GM19395 (cell line): ENCODE results near the gene PLEKHJ1.
"Not testable (repeated sequence)": the region's sequence is repeated elsewhere in the genome, so short reads cannot be mapped to it uniquely, and the experiment has no call there.

ENCODE experiments used
- ATAC-seq: cut with Tn5 transposase; IDR thresholded peaks from one replicate; pipeline ENCODE4 v1.9.1; 2021; ENCODE audit warnings: mild to moderate bottlenecking, moderate library complexity; ENCODE audit not compliant: unreplicated experiment

Gene PLEKHJ1, protein sequence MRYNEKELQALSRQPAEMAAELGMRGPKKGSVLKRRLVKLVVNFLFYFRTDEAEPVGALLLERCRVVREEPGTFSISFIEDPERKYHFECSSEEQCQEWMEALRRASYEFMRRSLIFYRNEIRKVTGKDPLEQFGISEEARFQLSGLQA

DNA sequence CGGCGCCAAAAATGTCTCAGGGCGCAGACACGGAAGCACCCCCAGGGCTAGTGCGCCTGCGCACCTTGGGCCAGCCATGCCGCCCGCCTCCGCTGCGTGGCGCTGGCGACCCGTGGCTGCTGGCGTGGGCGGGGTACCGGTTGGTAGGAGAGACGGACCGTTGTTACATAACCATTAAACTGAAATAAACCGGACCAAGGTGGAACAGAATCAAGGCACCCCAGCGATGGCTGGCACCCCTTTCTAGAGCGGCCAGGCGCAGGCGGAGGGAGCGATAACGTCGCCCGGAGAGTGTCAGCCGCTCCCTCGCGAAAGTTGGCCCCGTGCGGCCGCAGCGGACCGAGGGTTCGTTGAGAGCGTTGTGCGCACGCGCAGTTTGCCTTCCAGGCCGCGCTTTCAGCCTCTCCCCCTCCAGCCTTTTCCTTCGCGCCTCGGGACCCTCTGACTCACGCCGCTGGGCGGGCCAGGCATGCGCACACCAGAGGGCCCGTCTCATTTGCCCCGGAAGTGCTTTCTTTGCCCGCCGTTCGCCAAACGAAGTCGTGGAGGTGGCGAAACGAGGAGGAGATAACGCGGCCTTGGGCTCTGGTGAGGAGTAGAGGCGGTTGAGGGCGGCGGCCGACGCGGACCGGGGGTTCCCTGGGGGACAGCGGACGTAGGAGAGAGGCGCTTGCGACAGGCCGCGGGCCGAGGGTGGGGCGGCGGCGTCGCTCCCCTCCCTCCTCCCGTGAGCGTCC is at the start of gene PLEKHJ1, which contains the start of gene SF3A2:
Gene PLEKHJ1, minus strand, starts transcription at position 16 of the 737 bp plus-strand sequence. CDS start 81 bp downstream, outside the sequence.
Gene SF3A2, plus strand, starts transcription at position 511 of the 737 bp plus-strand sequence. CDS start 6,595 bp downstream, outside the sequence.
- ATAC-seq = peak; percentile 71

DNA sequence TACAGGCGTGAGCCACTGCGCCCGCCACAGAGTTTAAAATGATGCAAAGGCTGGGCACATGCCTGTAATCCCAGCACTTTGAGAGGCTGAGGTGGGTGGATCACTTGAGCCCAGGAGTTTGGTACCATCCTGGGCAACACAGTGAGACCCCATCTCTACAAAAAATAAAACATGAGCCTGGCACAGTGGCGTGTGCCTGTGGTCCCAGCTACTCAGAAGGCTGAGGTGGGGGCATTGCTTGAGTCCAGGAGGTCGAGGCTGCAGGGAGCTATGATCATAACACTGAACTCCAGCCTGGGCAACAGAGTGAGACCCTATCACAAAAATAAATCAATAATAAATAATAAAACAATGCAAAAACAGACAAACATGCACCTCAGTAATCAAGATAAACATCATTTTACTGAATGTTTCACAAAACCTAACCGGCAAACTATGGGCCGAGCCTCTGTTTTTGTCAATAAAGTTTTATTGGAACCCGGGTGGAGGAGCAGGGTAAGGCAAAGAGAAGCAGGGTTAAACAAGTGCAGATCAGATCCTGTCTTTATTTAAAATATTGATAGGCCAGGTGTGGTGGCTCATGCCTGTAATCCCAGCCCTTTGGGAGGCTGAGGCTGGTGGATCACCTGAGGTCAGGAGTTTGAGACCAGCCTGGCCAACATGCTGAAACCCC is 47.8 kb upstream of the PLEKHJ1 start:
- no peak for ATAC-seq

DNA sequence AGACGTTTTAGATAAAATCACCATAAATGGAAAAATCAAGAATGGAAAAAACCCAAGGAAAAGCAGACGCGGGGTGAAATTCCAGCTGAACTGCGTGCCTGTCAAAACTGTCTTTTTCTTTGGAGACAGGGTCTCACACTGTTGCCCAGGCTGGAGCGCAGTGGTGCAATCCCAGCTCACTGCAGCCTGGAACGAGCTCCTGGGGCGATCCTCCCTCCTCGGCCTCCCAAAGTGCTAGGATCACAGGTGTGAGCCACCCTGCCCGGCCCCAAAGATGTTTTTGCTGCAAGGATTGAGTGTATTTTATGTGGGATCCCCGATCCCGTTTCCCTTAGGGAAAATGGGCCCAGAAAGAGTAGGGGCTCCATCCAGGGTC is 46.7 kb upstream of the PLEKHJ1 start:
- ATAC-seq = no peak

DNA sequence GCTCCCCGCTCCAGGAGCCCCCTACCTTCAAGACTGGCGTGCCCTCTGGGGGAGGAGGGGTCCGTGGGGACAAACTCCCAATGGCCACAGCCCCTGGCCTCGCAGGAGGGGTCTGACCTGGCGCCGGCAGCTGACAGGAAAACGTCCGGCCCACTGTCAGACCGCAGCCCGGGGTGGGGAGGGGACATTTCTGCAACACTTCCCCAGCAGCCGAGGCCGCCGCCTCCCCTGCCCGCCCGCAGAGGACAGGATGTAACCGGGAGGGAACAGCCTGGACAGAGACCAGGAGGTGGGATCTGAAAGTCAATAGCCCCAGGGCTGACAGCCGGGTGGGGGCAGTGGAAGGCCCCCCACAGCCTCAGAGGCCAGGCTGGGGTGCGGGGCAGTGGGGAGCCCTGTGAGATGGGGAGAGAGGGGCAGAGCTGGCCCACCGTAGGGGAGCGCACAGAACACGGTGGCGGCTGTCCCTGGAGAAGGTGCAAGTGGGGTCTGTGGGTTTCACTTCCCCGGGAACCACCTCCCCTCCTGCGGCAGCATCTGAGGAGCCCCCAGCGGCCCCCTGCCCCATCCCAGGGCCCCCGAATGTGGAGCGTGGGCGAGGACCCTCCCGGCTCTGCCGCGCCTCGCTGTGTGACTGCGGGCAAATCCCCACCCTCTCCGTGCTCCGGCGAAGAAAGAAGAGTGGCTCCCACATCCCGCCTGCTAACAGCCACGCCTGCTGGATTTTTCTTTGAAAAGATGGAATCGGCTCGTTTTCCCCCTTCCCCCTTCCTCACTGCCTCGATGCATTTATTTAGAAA is 46.1 kb upstream of the PLEKHJ1 start, which contains the start of gene PEAK3:
Gene PEAK3, minus strand, starts transcription at position 114 of the 800 bp plus-strand sequence. CDS start 1,244 bp downstream, outside the sequence.
- no peak for ATAC-seq

DNA sequence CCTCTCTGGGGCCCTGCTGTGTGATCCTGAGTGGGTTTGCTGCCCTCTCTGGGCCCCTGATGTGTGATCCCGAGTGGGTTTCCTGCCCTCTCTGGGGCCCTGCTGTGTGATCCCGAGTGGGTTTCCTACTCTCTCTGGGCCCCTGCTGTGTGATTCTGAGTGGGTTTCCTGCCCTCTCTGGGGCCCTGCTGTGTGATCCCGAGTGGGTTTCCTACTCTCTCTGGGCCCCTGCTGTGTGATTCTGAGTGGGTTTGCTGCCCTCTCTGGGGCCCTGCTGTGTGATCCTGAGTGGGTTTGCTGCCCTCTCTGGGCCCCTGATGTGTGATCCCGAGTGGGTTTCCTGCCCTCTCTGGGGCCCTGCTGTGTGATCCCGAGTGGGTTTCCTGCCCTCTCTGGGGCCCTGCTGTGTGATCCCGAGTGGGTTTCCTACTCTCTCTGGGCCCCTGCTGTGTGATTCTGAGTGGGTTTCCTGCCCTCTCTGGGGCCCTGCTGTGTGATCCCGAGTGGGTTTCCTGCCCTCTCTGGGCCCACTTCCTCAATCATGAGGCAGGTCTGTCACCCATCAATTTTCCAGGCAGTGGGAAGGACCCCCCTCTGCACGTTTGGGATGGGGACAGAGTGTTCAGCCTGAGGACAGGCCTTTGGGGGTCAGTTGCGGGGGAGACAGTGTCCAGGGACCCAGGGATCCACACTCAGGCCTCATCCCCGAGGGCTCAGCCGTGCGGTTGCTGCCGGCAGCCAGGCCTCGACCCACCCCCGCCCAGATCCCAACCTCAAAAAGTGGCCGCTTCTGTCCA is 45.3 kb upstream of the PLEKHJ1 start:
- ATAC-seq = not testable (repeated sequence)

DNA sequence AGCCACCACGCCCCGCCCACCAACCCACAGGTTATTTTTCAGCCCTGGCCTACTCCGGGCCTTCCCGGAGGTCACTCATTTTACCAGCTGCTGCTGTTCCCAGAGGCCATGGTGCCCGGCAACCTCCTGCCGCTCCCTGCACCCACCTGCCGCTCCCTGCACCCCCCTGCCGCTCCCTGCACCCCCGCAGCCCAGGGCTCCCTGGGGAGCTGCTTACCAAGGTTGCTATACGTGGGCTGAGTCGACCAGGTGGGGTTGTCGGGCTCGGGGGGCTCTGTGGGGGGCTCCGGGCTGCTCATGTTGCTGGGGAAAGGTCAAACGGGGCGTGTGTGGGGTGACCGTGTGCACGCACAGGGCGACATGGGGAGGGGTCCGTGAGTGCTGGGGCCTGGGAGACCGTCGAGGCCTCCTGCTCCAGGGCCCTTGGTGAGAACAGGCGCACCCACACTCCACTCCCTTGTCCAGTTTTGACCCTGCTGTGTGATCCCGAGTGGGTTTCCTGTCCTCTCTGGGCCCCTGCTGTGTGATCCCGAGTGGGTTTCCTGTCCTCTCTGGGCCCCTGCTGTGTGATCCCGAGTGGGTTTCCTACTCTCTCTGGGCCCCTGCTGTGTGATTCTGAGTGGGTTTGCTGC is 44.6 kb upstream of the PLEKHJ1 start:
- ATAC-seq = no peak

DNA sequence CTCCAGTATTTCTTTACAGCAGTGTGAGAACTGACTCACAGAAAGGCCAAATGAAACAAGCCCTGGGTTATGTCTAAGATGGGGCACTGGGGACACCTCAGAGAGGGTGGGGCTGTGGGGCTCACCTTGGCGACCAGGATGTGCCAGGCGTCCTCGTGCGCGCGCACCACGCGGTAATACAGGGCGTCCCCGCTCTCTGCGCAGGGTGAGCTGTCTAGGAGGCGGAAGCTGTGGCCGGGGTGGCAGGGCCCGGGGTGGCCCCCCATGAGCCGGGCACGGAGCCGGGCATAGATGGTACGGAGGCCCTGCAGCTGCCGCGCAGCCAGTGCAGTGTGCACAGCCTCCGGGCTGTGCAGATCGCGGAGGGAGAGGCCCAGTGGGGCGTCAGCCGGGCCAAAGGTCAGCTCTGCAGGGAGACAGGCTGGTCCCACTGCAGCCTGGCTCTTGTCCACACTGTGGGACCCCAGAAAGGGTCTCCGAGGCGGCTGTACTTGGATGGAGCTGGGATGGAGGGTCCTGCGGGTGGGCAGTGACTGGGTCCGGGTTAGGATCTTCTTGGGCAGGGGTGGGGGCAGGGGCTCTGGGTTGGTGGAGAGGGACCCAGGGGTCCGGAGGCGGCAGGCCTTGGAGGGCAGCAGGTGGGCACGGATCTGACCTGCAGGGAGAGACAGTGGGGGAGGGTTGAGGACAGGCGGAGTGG is 42.5 kb upstream of the PLEKHJ1 start:
- no peak for ATAC-seq

DNA sequence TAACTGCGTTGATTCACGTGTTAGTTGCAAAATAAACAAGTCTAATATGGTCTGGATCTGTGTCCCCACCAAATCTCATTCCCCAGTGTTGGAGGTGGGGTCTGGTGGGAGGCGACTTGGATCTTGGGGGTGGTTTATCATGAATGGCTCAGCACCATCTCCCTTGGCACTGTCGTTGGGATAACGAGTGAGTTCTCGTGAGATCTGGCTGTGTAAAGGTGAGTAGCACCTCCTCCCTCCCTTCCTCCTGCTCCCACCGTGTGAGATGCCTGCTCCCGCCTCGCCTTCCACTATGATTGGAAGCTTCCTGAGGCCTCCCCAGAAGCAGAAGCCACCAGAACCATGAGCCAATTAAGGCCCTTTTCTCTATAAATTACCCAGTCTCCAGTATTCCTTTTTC is 41.0 kb upstream of the PLEKHJ1 start:
- ATAC-seq = no peak

DNA sequence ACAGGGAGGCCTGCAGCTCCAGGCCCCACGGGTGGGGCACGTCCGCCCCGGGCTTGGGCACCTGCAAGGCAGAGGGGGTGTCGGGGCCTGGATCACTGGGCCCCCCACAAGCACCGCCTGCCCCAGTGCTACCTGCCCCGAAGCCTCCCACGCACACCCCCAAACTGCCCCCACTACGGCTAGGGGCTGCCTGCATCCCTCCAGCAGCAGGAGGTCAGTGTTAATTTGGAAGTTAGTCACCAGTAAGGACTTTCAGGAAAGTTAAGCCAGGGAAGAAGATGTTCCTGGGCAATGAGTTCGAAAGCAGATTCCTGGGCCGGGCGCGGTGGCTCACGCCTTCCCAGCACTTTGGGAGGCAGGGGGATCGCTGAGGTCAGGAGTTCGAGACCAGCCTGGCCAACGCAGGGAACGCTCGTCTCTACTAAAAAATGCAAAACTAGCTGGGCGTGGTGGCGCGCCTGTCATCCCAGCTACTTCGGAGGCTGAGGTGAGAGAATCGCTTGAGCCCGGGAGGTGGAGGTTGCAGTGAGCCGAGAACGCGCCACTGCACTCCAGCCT is 40.4 kb upstream of the PLEKHJ1 start:
- ATAC-seq = no peak

DNA sequence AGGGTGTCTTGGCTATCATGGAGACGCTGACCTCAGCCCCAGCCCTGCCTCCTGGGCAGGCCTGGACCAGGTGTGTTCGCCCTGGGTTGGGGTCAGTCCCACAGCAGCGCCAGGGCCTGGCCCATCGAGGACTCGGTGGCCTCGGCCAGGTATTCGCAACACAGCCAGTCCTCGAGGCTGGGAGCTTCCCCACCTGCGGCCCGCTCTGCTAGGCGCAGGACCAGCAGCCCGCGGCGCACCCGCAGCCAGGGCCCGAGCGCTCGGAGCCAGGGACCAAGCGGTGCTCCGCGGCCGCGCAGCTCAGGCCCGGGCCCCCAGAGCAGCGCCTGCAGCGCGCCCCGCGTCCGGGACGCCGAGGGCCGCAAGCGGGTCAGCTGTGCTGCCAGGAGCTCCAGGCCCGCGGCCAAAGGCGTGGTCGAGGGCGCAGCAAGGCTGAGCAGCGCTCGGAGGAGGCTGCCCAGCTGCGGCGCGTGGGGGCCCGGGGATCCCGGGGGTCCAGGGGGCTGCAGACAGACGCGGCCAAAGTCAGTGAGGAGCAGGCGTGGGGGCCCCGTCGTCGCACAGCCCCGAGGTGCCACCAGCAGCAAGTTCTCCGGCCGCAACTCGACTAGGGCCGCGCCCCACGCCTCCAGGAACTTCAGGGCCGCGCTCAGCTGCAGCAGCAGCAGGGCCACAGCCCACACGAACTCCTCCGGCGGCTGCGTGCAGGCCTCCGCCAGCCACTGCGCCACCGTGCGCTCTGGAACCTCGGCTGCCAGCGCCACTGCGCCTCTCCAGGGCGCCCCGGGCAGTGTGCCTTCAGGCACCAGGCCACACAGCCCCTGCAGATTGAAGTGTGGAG is 39.7 kb upstream of the PLEKHJ1 start:
- ATAC-seq = no peak

DNA sequence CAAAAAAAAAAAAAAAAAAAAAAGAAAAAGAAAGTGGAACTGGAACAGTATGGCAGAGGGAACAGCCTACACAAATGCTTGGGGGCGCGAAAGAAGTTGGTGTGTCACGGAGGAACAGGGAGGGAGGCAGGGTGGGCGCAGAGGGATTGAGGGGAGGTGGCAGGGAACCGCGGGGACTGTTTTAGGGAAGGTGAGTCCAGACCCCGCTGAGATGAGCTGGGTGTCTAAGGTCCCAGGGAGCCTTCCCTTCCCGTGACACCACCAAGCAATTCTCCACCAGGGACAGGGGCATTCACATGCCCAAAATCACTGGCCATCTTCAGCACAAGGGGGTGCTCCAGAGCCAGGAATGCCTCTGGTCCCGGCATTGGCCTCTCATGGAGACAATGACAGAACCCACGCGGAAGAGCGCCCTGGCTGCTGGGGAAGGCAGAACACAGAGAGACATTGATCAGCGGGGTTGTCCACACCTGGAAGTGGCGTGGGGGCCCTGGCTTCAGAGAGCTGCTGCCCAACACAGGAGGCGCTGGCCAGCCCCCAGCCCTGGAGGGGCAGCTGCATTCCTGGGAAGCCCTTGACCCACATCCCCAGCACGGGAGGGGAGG is 38.9 kb upstream of the PLEKHJ1 start:
- ATAC-seq = no peak

DNA sequence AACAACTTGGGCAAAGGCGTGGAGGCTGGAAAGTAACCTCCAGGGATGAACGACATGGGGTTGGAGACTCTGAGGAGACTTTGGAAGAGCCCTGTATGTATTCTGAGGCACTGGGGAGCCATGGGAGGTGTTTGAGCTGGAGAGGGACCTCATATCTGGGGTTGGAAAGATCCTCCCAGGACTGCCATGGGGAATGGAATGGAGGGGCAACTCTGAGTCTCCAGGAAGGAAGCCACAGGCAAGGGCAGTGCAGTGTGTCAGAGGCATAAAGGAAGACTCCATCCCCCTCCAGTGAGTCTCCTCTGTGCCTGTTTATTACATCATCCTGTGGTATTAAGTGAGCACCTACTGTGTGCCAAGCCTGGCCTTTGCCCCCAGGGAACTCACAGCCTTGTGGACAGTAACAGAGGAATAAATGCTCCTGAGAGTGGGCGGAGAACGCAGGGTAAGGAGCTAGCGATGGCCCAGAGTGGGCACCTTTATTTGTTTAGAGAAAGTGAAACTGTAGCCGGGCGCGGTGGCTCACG is 38.1 kb upstream of the PLEKHJ1 start:
- ATAC-seq = no peak

DNA sequence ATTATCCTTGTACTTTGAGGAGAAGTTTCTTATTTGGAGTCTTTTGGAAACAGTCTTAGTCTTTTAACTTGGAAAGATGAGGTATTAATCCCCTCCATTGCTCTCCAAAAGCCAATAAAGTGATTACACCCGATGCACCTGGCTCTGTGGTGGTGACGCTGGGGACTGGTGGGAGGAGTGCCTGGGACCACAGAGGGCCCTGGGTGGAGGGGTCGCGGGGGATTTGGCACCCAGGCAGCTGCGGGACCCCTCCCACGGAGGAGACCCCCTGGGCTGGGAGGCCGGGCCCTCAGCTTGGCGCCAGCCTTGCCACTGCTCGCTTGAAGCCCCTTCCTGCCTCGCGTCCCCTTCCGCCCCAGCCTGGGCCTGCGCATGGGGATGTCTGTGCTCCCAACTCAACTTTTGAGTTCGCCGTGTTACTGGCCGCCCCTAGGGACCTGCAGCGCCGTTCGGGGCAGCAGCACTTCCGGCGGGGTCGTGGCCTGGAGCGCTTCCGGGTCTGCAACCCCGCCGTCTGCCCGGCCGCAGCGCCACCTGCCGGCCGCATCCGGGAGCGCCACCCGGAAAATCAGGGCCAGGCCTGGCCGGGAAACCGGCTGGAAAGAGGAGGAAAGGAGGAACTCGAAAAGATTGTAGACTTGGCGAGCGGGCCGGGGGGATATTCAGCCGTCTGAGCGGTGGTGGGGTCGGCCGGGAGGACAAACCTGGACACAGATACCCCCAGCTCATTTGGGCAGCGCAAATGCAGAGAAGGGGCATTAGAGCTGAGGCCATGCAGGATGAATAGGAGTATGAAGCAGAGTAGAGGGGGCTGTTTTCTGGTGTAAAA is 37.4 kb upstream of the PLEKHJ1 start:
- ATAC-seq = no peak

DNA sequence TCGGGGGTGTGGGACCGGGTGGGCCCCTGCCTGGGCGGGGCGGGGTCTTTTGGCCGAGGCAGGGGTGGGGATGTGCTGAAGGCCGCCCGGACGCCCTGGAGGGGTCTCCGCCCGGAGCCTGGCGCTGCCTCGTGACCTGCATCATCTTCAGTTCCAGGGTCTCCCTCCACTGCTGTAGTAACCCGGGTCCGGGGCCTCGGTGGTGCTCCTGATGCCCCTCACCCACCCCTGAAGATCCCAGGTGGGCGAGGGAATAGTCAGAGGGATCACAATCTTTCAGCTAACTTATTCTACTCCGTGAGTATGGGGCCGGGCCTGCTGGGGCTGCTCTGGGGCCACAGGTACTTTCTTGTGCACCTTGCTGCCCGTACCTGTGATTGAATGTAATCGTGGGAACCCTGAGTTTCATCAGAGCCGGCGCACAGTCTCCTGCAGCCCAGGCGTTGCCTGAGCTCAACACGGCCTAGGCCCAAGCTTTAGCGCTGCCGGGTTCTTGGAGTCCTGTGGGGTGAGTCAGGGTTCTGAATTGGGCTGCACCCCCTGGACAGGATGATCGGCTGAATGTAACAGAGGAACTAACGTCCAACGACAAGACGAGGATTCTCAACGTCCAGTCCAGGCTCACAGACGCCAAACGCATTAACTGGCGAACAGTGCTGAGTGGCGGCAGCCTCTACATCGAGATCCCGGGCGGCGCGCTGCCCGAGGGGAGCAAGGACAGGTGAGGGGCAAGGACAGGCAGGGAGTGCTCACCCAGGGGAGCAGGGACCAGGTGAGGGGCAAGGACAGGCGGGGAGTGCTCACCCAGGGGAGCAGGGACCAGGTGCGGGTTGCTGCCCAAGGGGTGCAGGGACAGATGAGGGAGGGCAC is 35.3 kb upstream of the PLEKHJ1 start:
- no peak for ATAC-seq

DNA sequence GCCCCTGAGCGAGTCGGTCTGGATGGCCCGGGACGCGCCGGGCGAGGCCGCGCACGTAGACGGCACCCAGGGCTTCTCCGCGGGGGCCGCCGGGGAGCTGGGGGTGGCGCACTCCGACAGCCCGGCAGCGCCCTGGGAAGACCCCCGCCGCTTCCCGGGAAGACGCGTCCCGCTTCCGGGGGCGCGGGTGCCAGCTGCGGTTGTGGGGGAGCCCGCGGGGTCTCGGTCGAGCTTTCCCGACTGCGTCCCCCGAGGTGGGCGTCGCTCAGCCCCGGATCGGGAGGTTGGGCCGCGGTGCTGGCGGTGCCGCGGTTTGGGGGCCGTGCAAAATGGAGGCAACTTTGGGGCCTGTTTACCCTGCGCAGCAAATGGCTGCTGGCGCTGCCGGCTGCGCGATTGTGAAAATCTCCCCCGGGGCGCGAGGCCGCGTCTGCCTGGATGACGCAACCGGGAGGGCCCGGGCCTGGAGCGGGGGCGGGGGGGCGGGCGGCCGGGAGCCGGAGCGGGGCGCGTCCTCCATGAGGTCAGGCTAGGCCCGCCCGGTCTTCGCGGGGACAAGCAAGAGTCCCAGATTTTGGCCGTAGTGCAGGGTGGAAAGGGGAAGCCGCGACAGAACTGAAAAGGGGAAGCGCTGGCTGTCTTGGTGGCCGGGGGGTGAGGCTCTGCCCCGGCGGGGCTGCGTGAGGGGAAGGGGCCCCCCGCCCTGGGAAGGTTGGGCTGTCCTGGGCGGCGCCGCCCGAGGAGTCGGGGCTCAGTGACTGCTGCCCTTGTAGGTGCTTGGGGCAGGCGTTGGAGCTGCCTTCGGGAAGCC is 34.5 kb upstream of the PLEKHJ1 start:
- ATAC-seq = no peak
